SKM-1 treated with dmso at 0.1 percent for 144 hours (cell line): ENCODE data around the gene ENTPD7.
"Not testable (repeated sequence)": the region's sequence is repeated elsewhere in the genome, so short reads cannot be mapped to it uniquely, and the experiment has no call there.

Source experiments
- DNase-seq: peaks from one replicate; lab custom pipeline; 2025; ENCODE audit not compliant: unreplicated experiment; lab: John Stamatoyannopoulos, UW

Gene ENTPD7, protein sequence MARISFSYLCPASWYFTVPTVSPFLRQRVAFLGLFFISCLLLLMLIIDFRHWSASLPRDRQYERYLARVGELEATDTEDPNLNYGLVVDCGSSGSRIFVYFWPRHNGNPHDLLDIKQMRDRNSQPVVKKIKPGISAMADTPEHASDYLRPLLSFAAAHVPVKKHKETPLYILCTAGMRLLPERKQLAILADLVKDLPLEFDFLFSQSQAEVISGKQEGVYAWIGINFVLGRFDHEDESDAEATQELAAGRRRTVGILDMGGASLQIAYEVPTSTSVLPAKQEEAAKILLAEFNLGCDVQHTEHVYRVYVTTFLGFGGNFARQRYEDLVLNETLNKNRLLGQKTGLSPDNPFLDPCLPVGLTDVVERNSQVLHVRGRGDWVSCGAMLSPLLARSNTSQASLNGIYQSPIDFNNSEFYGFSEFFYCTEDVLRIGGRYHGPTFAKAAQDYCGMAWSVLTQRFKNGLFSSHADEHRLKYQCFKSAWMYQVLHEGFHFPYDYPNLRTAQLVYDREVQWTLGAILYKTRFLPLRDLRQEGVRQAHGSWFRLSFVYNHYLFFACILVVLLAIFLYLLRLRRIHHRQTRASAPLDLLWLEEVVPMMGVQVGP

GRCh38 chr10:99659031-99659867, at the start of gene ENTPD7:
Gene ENTPD7 (plus strand): TSS chr10:99659509. CDS start chr10:99659957, 448 bp downstream.
- peak; percentile 92 for DNase-seq

- DNase-seq: no peak
These were observed 49.1 kb upstream of the ENTPD7 start for GRCh38 chr10:99610221-99610620.

DNA sequence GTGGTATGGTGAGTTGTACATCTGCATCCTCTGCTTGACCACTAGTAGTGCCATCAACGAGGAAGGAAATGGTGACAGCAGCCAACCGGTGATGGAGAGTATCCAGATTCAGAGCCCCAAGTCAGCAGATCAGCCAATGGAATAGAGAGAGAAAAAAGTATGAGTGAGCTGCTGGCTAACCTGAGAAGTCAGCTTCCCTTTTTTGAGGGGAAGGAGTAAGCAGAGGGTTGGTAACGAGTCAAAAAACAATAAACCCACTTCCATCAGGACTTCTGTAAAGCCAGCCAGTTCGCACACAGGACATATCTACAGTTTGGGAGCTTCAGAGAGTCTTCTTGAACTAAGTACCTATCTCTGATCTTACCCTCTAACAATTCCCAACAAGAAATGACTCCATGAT, 48.0 kb upstream of the ENTPD7 start:
- no peak for DNase-seq

GRCh38 chr10:99612167-99612831, 47.0 kb upstream of the ENTPD7 start:
- peak; percentile 48 for DNase-seq

DNA sequence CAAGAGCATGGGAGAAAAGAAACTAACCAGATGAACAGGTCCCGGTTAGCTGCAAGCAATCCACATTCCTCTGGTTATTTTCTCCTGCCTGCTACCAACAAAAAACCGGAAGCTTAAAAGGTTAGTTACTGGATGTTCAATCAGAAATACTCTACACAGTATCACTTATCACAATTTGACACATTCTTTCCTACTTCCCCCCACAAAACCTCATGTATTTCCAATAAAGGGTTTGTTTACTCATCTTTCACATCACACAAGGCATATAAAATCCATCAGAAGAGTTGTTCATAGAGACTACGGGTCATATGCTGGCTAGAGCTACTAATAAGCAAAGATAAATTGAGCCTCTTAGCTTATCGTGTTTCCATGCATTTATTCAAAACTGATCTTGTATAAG, 43.9 kb upstream of the ENTPD7 start:
- no peak for DNase-seq

GRCh38 chr10:99617696-99618095, 41.6 kb upstream of the ENTPD7 start:
- DNase-seq: no peak

DNA sequence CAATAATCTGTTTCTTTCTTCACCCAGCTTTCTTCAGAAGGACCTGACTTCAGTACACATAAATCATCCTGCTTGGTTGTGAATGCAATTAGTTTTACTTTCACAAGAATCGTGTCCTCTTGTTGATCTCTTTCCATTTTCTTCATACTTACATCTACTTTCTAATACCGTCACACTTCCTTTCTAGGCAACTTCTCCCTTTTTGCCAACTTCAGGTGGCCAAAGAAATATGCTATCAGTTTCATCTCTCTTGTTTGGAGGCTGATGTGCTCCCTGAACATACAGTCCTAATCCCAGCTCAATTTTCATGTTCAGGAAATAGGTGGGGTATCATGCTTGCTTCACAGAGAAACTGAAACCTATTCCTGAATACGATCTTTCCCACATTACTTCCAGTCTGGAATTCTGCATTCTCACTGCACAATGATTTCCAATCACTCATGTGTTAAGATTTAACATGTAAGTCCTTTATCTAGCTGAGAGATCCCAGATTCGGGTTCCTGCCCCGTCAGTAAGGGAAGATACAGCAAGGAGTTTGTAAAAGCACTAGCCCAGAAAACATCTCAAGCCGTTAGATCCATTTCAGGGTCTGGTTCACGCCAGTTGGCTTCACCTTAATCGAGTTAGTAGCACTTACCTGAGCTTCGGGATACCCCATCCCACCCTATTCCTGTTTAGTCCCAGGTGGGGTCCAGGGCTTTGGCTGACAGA, 40.1 kb upstream of the ENTPD7 start:
- DNase-seq: peak; percentile 18

DNA sequence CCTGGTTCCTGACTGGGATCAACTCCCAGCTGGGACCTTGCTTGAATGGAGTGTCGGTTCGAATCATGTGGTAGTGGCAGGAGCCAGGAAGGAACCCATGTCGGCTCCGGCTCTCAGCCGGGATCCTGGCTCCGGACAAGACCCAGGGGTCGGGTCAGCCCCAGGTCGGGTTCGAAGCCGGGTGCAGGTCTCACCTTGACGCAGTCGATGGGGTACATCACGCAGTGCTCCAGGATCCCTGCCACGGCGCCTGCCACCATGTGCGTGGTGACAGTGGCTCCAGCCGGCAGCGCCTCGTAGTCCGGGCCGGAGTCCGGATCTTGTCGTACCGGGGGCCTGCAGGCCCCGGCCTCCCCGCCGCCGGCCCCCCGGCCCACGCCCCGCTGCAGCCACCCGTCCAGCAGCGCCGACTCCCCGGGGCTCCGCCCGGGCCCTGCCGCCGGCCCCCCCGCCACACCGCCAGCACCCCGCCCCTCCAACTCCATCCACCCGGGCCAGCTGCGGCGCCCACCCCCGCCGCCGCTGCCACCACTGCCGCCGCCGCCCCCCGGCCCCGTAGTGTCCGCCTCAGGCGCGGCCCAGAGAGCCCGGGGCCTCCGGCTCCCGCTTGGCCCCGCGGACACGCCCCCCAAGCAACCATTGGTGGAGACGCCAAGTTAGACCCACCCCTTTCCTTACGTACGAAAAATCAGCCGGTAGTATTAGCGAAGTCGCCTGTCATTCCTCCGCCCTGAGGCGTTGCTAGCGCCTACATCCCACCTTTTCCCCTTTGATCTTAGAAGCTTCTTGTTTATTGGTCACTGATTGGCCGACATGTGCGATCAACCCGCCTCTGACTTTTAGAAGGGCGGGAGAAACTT, 39.2 kb upstream of the ENTPD7 start, which contains the start of gene SLC25A28:
TSS of gene SLC25A28 (minus strand) at position 589 of the 860 bp plus-strand sequence. CDS start at position 485, 104 bp downstream.
- peak; percentile 100 for DNase-seq

- DNase-seq: peak; percentile 90
These were observed 38.4 kb upstream of the ENTPD7 start for GRCh38 chr10:99620711-99621453.

DNA sequence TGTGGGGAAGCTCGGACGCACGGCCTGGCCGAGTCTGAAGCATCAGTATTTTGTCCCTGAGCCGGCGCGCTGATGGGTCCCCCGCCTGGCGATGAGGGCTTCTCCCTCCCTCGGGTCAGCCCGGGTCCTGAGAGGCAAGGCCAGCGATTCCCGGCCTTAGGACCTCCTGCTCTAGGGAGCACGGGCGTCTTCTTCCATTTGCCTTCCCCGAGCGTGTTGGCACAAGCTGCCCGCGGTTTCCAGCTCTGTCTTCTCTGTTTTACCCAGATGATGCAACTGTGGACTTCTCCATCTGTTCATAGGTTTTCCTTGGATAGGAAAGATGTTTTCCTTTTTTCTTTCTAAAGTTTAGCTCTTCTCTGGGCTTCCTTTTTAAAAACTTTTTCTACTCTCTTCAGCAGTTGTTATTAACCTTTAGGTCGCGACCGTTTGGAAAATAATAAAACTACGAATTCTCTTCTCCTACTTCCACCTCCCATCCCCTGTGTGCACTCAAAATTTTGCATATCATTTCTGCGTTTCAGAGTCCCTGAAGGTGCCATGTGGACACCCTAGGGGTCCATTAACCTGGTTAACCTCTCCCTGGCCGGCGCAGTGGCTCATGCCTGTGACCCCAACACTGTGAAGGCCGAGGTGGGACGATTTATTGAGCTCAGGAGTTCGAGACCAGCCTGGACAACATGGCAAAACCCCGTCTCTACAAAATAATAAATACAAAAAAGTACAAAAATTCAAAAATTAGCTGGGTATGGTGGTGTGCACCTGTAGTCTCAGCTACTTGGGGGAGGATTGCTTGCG, 37.7 kb upstream of the ENTPD7 start:
- peak; percentile 58 for DNase-seq

GRCh38 chr10:99623919-99624318, 35.4 kb upstream of the ENTPD7 start:
- no peak for DNase-seq

GRCh38 chr10:99625124-99625523, 34.2 kb upstream of the ENTPD7 start:
- not testable (repeated sequence) for DNase-seq

- no peak for DNase-seq
These were observed 30.2 kb upstream of the ENTPD7 start for GRCh38 chr10:99628923-99629624.

- DNase-seq: no peak
These were observed 29.7 kb upstream of the ENTPD7 start for GRCh38 chr10:99629625-99629978.

DNA sequence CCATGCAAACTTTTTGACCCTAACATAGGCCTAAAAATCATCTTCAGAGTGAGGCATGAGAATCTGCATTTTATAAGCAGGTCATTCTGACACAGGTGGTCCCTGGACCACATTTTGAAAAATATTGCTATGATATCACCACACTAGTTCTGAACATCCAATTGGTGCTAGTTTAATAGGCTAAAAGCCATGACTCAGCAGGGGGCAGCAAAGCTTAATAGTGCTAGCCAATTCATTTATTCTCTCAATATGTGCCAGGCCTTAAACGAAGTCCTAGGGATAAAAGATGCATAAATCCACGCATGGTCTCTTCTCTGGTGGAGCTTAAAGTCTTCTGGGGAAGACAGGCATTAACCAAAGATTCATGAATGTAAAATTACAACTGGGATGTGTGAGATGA, 28.9 kb upstream of the ENTPD7 start:
- no peak for DNase-seq

DNA sequence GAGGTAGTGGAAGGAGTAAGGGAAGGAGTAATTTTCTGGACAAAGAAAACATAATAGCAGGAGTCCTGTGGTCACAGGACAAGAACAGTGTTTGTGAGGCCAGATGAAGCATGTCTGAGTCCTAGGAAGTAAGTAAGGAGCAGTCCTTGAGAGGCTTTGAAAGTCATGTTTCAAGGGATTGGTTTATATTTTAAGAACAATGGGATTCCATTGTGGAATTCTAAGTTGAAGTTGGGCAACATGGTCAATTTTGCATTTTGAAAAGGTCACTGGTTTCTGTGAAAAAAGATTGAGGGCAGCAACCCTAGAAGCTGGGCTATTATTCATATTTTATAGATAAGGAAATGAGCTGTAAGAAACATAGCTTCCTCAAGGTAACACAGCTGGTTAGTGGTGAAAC, 28.3 kb upstream of the ENTPD7 start:
- no peak for DNase-seq

- no peak for DNase-seq
These were observed 27.8 kb upstream of the ENTPD7 start for GRCh38 chr10:99631496-99631895.
